GM12878 (cell line): Measurements from ENCODE around the gene CACNA1E. TPM values are rescaled to one million over a fixed set of nuclear protein-coding genes. Genes with fewer than 3 reads are reported as not detected.

Experiments
- BACH1 ChIP-seq: fragments of 450-650 bp; IDR thresholded peaks from 2 replicates; pipeline ENCODE4 v1.6.1; 2017; ENCODE audit warnings: mild to moderate bottlenecking, borderline replicate concordance
- BHLHE40 ChIP-seq, 2 experiments: fragments of 450-650 bp in 1 of 2; IDR thresholded peaks; 2 replicates each; pipeline ENCODE4 v1.6.1; 2011 to 2017; ENCODE audit warnings: low read depth in 2 of 2, borderline replicate concordance in 1 of 2, improper control_type of control experiment in 1 of 2, low read length in 1 of 2, mild to moderate bottlenecking in 1 of 2
- CBX3 ChIP-seq: fragments of 200-600 bp; sonication (generic); IDR thresholded peaks from 2 replicates; pipeline ENCODE4 v1.6.1; 2016; ENCODE audit warnings: low read depth, borderline replicate concordance
- CREB1 ChIP-seq: IDR thresholded peaks from 2 replicates; pipeline ENCODE4 v1.6.1; 2012; ENCODE audit warnings: low read depth, mild to moderate bottlenecking, inconsistent platforms
- CREM ChIP-seq: IDR thresholded peaks from 2 replicates; pipeline ENCODE4 v1.6.1; 2014; ENCODE audit warnings: antibody characterized with exemption, low read depth
- CUX1 ChIP-seq: IDR thresholded peaks from 2 replicates; pipeline ENCODE4 v1.6.1; 2012; ENCODE audit warnings: improper control_type of control experiment, low read depth, low read length; ENCODE audit not compliant: insufficient replicate concordance
- E4F1 ChIP-seq: fragments of 450-650 bp; IDR thresholded peaks from 2 replicates; pipeline ENCODE4 v1.6.1; 2018; ENCODE audit warnings: borderline replicate concordance, mild to moderate bottlenecking; ENCODE audit not compliant: partially characterized antibody
- JUNB ChIP-seq: IDR thresholded peaks from 2 replicates; pipeline ENCODE4 v1.6.1; 2016; ENCODE audit warnings: antibody characterized with exemption, mild to moderate bottlenecking
- KAT2A ChIP-seq: conservative IDR thresholded peaks from 2 replicates; pipeline ENCODE4 v1.6.1; 2011; ENCODE audit warnings: low read depth, low read length; ENCODE audit not compliant: control insufficient read depth
- KDM1A ChIP-seq: fragments of 200-600 bp; sonication (generic); IDR thresholded peaks from 2 replicates; pipeline ENCODE4 v1.6.1; 2016; ENCODE audit warnings: borderline replicate concordance
- MLLT1 ChIP-seq: fragments of 450-650 bp; IDR thresholded peaks from 2 replicates; pipeline ENCODE4 v1.6.1; 2016; ENCODE audit warnings: mild to moderate bottlenecking
- NR2C1 ChIP-seq: fragments of 450-650 bp; IDR thresholded peaks from 2 replicates; pipeline ENCODE4 v1.6.1; 2017; ENCODE audit warnings: antibody characterized with exemption, mild to moderate bottlenecking, moderate library complexity
- NR2F1 ChIP-seq: fragments of 450-650 bp; conservative IDR thresholded peaks from 2 replicates; pipeline ENCODE4 v1.6.1; 2017; ENCODE audit warnings: mild to moderate bottlenecking
- RAD21 ChIP-seq: IDR thresholded peaks from 2 replicates; pipeline ENCODE4 v1.6.1; 2011; ENCODE audit warnings: mild to moderate bottlenecking, low read depth, low read length, moderate library complexity; ENCODE audit not compliant: insufficient read depth
- SIN3A ChIP-seq: IDR thresholded peaks from 2 replicates; pipeline ENCODE4 v1.6.1; 2012; ENCODE audit warnings: low read depth, low read length, improper control_type of control experiment
- SIX5 ChIP-seq: IDR thresholded peaks from 2 replicates; pipeline ENCODE4 v1.6.1; 2011; ENCODE audit warnings: mild to moderate bottlenecking, low read depth, low read length, moderate library complexity; ENCODE audit not compliant: severe bottlenecking
- SPI1 ChIP-seq: IDR thresholded peaks from 2 replicates; pipeline ENCODE4 v1.6.1; 2011; ENCODE audit warnings: low read depth, mild to moderate bottlenecking, low read length, moderate library complexity, borderline replicate concordance; ENCODE audit not compliant: insufficient read depth
- SREBF2 ChIP-seq: IDR thresholded peaks from 2 replicates; pipeline ENCODE4 v1.6.1; 2012; ENCODE audit warnings: mild to moderate bottlenecking, low read length
- ZNF274 ChIP-seq: IDR thresholded peaks from one replicate; pipeline ENCODE4 v1.8.0; 2011; ENCODE audit not compliant: insufficient read length, insufficient read depth
- ZSCAN29 ChIP-seq: fragments of 450-650 bp; IDR thresholded peaks from 2 replicates; pipeline ENCODE4 v1.6.1; 2017; ENCODE audit warnings: mild to moderate bottlenecking, moderate library complexity
- polyA plus RNA-seq, 11 experiments: library from polyadenylated mRNA; depleted of rRNA in 4 of 11; unstranded in 6 of 11; stranded (reverse) in 5 of 11; fragments of >200 nt; fragmentation: Nextera tagmentation in 4 of 11; fragmentation: Illumina TruSeq in 1 of 11; extraction: Ambion mirVana in 4 of 11; extraction: Trizol in 1 of 11; gene quantifications; 1 replicate in 1 of 11; 2 replicates in 10 of 11; pipeline versions ENCODE4 v1.2.1 to v1.2.3, GENCODE V29; 2011 to 2016; ENCODE audit warnings: inconsistent platforms in 2 of 11, missing spikeins in 2 of 11, low read depth in 1 of 11
- total RNA-seq, 4 experiments: library from RNA; depleted of rRNA in 3 of 4; stranded (reverse); fragments of >200 nt in 3 of 4; fragmentation: Illumina TruSeq in 1 of 4; extraction: Trizol in 1 of 4; gene quantifications; 2 replicates each; pipeline versions ENCODE4 v1.2.1 to v1.2.3, GENCODE V29; 2013 to 2021

CACNA1E gene
- total and polyA plus RNA-seq, 10 of the 15 experiments (the other 5 are each of a cell fraction or from before 2014, with no cell fraction given), result 0.57 to 22.0 (median 8.5) TPM

GRCh38 chr1:181514298-181515290 is 31.3 kb downstream of the CACNA1E start (continued):
- TF ChIP-seq CUX1 (no peak), E4F1 (no peak), ZNF274 (no peak), SPI1 (peak; percentile 62; the same call in 1 of the 2 replicates), BHLHE40 (IDR thresholded peaks at IDR 0.05; ENCODE audit: borderline replicate concordance in 1 of 2, low read depth in 2 of 2, low read length in 1 of 2) (peak; percentile 41 to 44; a peak in 2 of 4 replicates), NR2C1 (peak; percentile 86), BACH1 (peak; percentile 43; the same call in 1 of the 2 replicates), RAD21 (no peak), SIN3A (no peak), JUNB (0 out of 2 replicates have a peak, but pooled peaks have one; percentile 15), CREB1 (no peak), NR2F1 (peak; percentile 95), CREM (no peak), KAT2A (no peak), SIX5 (no peak), ZSCAN29 (no peak), KDM1A (no peak), CBX3 (no peak), MLLT1 (0 out of 2 replicates have a peak, but pooled peaks have one; percentile 36), SREBF2 (no peak)
